Stimulated activated CD4-positive, alpha-beta T cell treated with anti-CD3 and anti-CD28 coated beads, Interleukin-2, amount 100 ng/mL, for 24 hours (primary cell): ENCODE results near the gene RBFOX2.
"Not testable (repeated sequence)": the region's sequence is repeated elsewhere in the genome, so short reads cannot be mapped to it uniquely, and the experiment has no call there.

ENCODE experiments used
- DNase-seq, 2 donors: peaks; one replicate each; pipeline ENCODE4 v3.0.0-alpha.2; 2020

RBFOX2 gene

GRCh38 chr22:36028646-36029405, at the start of gene RBFOX2:
RBFOX2 (minus strand) TSS chr22:36028824; CDS start chr22:36028425, 399 bp downstream.
- peak; percentile 79 to 86 for DNase-seq

GRCh38 chr22:36077271-36077670, 48.6 kb upstream of the RBFOX2 start:
- no peak for DNase-seq

- DNase-seq = no peak
These were observed 47.1 kb upstream of the RBFOX2 start for GRCh38 chr22:36075724-36076123.

GRCh38 chr22:36075230-36075629, 46.6 kb upstream of the RBFOX2 start:
- no peak for DNase-seq

GRCh38 chr22:36073476-36073875, 44.9 kb upstream of the RBFOX2 start:
- no peak for DNase-seq

- DNase-seq = not testable (repeated sequence)
These were observed 42.0 kb upstream of the RBFOX2 start for GRCh38 chr22:36070645-36071044.

GRCh38 chr22:36069368-36069767, 40.7 kb upstream of the RBFOX2 start:
- no peak for DNase-seq

GRCh38 chr22:36068776-36069344, 40.2 kb upstream of the RBFOX2 start:
- no peak for DNase-seq

- no peak for DNase-seq
These were observed 38.6 kb upstream of the RBFOX2 start for GRCh38 chr22:36067235-36067558.

GRCh38 chr22:36065775-36066544, 37.3 kb upstream of the RBFOX2 start:
- DNase-seq = peak; percentile 66 to 77

GRCh38 chr22:36065462-36065774, 36.8 kb upstream of the RBFOX2 start:
- no peak for DNase-seq

GRCh38 chr22:36064358-36064757, 35.7 kb upstream of the RBFOX2 start:
- DNase-seq = no peak

GRCh38 chr22:36056980-36057379, 28.4 kb upstream of the RBFOX2 start:
- DNase-seq = no peak

- DNase-seq = no peak
These were observed 27.0 kb upstream of the RBFOX2 start for GRCh38 chr22:36055376-36056295.

- not testable (repeated sequence) for DNase-seq
These were observed 25.8 kb upstream of the RBFOX2 start for GRCh38 chr22:36054446-36054845.

- no peak for DNase-seq
These were observed 24.9 kb upstream of the RBFOX2 start for GRCh38 chr22:36053242-36054147.

- no peak for DNase-seq
These were observed 23.9 kb upstream of the RBFOX2 start for GRCh38 chr22:36052505-36052941.

- DNase-seq = no peak
These were observed 21.0 kb upstream of the RBFOX2 start for GRCh38 chr22:36049678-36049997.

GRCh38 chr22:36048911-36049677, 20.5 kb upstream of the RBFOX2 start:
- DNase-seq = no peak

GRCh38 chr22:36044517-36044916, 15.9 kb upstream of the RBFOX2 start:
- DNase-seq = not testable (repeated sequence)

- DNase-seq = no peak
These were observed 13.6 kb upstream of the RBFOX2 start for GRCh38 chr22:36042240-36042639.
